Loucy (cell line): Measurements from ENCODE around the gene SLC2A11.

Source experiments
- H2AFZ ChIP-seq: fragments of 200-600 bp; sonication (generic); 2 replicates; pipeline ENCODE4 v1.6.0; 2016; ENCODE audit warnings: antibody characterized with exemption, mild to moderate bottlenecking, low read length, moderate library complexity
- H3F3A ChIP-seq: fragments of 200-600 bp; 2 replicates; pipeline ENCODE4 v1.6.0; 2016; ENCODE audit warnings: antibody characterized with exemption, low read depth, mild to moderate bottlenecking
- H3K27me3 ChIP-seq: fragments of 200-600 bp; sonication (generic); 2 replicates; pipeline ENCODE4 v1.6.1; 2014; ENCODE audit warnings: low read length, mild to moderate bottlenecking; ENCODE audit not compliant: insufficient read depth, poor library complexity, severe bottlenecking
- H3K36me3 ChIP-seq: fragments of 200-600 bp; sonication (generic); 2 replicates; pipeline ENCODE4 v1.6.1; 2016; ENCODE audit warnings: low read length; ENCODE audit not compliant: insufficient read depth
- H3K4me1 ChIP-seq: fragments of 200-600 bp; sonication (generic); 2 replicates; pipeline ENCODE4 v1.5.1; 2014; ENCODE audit warnings: low read length, mild to moderate bottlenecking; ENCODE audit not compliant: insufficient read depth, poor library complexity, severe bottlenecking
- H3K4me2 ChIP-seq: fragments of 200-600 bp; sonication (generic); 2 replicates; pipeline ENCODE4 v1.6.0; 2014; ENCODE audit warnings: antibody characterized with exemption, low read length, low read depth, mild to moderate bottlenecking; ENCODE audit not compliant: poor library complexity, severe bottlenecking
- H3K4me3 ChIP-seq: fragments of 200-600 bp; sonication (generic); 2 replicates; pipeline ENCODE4 v1.5.1; 2014; ENCODE audit warnings: low read length, mild to moderate bottlenecking, mixed read lengths; ENCODE audit not compliant: poor library complexity, severe bottlenecking
- H3K79me2 ChIP-seq: fragments of 200-600 bp; sonication (generic); 2 replicates; pipeline ENCODE4 v1.6.1; 2014; ENCODE audit warnings: low read length; ENCODE audit not compliant: insufficient read depth
- H3K9ac ChIP-seq: fragments of 200-600 bp; sonication (generic); 2 replicates; pipeline ENCODE4 v1.6.0; 2014; ENCODE audit warnings: mild to moderate bottlenecking, low read depth, low read length, moderate library complexity; ENCODE audit not compliant: poor library complexity, severe bottlenecking
- H3K9me2 ChIP-seq: fragments of 200-600 bp; sonication (generic); replicated peaks from 2 replicates; pipeline ENCODE4 v1.6.1; 2016; ENCODE audit warnings: low read depth, low read length, mixed read lengths
- H3K9me3 ChIP-seq: fragments of 200-600 bp; sonication (generic); 2 replicates; pipeline ENCODE4 v1.6.1; 2014; ENCODE audit warnings: mild to moderate bottlenecking, antibody characterized with exemption, low read length, low read depth; ENCODE audit not compliant: insufficient read depth
- H4K20me1 ChIP-seq: fragments of 200-600 bp; sonication (generic); 2 replicates; pipeline ENCODE4 v1.6.0; 2014; ENCODE audit warnings: antibody characterized with exemption, low read length, mild to moderate bottlenecking; ENCODE audit not compliant: insufficient read depth, poor library complexity, severe bottlenecking
- CTCF ChIP-seq: fragments of 200-600 bp; sonication (generic); conservative IDR thresholded peaks from 2 replicates; pipeline ENCODE4 v1.5.1; 2014; ENCODE audit warnings: mild to moderate bottlenecking, antibody characterized with exemption, low read length
- EZH2phosphoT487 ChIP-seq: fragments of 200-600 bp; IDR thresholded peaks from 2 replicates; pipeline ENCODE4 v1.6.1; 2018; ENCODE audit warnings: antibody characterized with exemption, mild to moderate bottlenecking, moderate library complexity, borderline replicate concordance

The SLC2A11 gene

GRCh38 chr22:23882370-23882769 lies 24.7 kb downstream of the SLC2A11 start:
- Histone ChIP-seq H3K79me2 (no peaks in the 10 kb centered on the region), H3K36me3 (no peaks in the 10 kb centered on the region), H3K9me2 (no peaks in the 10 kb centered on the region), H2AFZ (no peak overlapping the region), H3K27me3 (no peaks in the 10 kb centered on the region), H3K4me1 (no peaks in the 10 kb centered on the region), H4K20me1 (no peaks in the 10 kb centered on the region), H3K9ac (no peak overlapping the region), H3K4me2 (no peak overlapping the region), H3K4me3 (no peak overlapping the region), H3F3A (no peaks in the 10 kb centered on the region), H3K9me3 (no peaks in the 10 kb centered on the region)
- TF ChIP-seq EZH2phosphoT487 = no peak
- TF ChIP-seq CTCF = no peak

GRCh38 chr22:23883658-23884057 lies 26.0 kb downstream of the SLC2A11 start:
- H3K4me3 ChIP-seq = no peak overlapping the region
- no peaks in the 10 kb centered on the region for H3K79me2 ChIP-seq
- no peak overlapping the region for H2AFZ ChIP-seq
- H4K20me1 ChIP-seq = no peaks in the 10 kb centered on the region
- H3F3A ChIP-seq = no peaks in the 10 kb centered on the region
- no peaks in the 10 kb centered on the region for H3K9me3 ChIP-seq
- no peaks in the 10 kb centered on the region for H3K9me2 ChIP-seq
- no peaks in the 10 kb centered on the region for H3K27me3 ChIP-seq
- TF ChIP-seq CTCF (no peak), EZH2phosphoT487 (no peak)
- H3K4me1 ChIP-seq = no peaks in the 10 kb centered on the region
- H3K9ac ChIP-seq = no peak overlapping the region
- no peaks in the 10 kb centered on the region for H3K36me3 ChIP-seq
- no peak overlapping the region for H3K4me2 ChIP-seq

GRCh38 chr22:23884140-23884539 lies 26.5 kb downstream of the SLC2A11 start:
- no peaks in the 10 kb centered on the region for H3K9me2 ChIP-seq
- no peaks in the 10 kb centered on the region for H4K20me1 ChIP-seq
- no peaks in the 10 kb centered on the region for H3K4me1 ChIP-seq
- TF ChIP-seq CTCF (no peak), EZH2phosphoT487 (no peak)
- H2AFZ ChIP-seq = no peak overlapping the region
- H3K9ac ChIP-seq = no peak overlapping the region
- H3K27me3 ChIP-seq = no peaks in the 10 kb centered on the region
- no peak overlapping the region for H3K4me3 ChIP-seq
- no peaks in the 10 kb centered on the region for H3K9me3 ChIP-seq
- no peaks in the 10 kb centered on the region for H3F3A ChIP-seq
- H3K36me3 ChIP-seq = no peaks in the 10 kb centered on the region
- H3K4me2 ChIP-seq = no peak overlapping the region
- H3K79me2 ChIP-seq = no peaks in the 10 kb centered on the region
